ENCODE data around the gene TCEAL7.

GRCh38 chrX:103338663-103339062, 8.6 kb downstream of the TCEAL7 start:
- TF ChIP-seq CTCF (IDR thresholded peaks at IDR 0.05; ENCODE audit: extremely low read depth in 1 of 2, insufficient read depth in 1 of 2, low read depth in 1 of 2, low read length in 2 of 2) (no peak), MAX (IDR thresholded peaks at IDR 0.05; ENCODE audit: insufficient read depth, insufficient read length) (no peak), FOS (IDR thresholded peaks at IDR 0.05; ENCODE audit: borderline replicate concordance, insufficient read depth, low read length) (no peak), EZH2 (IDR thresholded peaks at IDR 0.05; ENCODE audit: borderline replicate concordance, low read depth, low read length, severe bottlenecking) (no peak), POLR2A (IDR thresholded peaks at IDR 0.05; ENCODE audit: low read depth, low read length) (no peak), MYC (IDR thresholded peaks at IDR 0.05; ENCODE audit: low read depth, low read length) (no peak), JUN (IDR thresholded peaks at IDR 0.05; ENCODE audit: borderline replicate concordance, insufficient read depth, insufficient read length, low read depth) (no peak)
